HG02840 (cell line): ENCODE measurements around the gene PPIL6.
"Not testable (repeated sequence)": the region's sequence is repeated elsewhere in the genome, so short reads cannot be mapped to it uniquely, and the experiment has no call there.

ENCODE experiments used
- ATAC-seq: cut with Tn5 transposase; IDR thresholded peaks from one replicate; pipeline ENCODE4 v1.9.1; 2021; ENCODE audit warnings: mild to moderate bottlenecking, moderate library complexity, moderate number of reproducible peaks; ENCODE audit not compliant: unreplicated experiment, low FRiP score

Gene PPIL6

DNA sequence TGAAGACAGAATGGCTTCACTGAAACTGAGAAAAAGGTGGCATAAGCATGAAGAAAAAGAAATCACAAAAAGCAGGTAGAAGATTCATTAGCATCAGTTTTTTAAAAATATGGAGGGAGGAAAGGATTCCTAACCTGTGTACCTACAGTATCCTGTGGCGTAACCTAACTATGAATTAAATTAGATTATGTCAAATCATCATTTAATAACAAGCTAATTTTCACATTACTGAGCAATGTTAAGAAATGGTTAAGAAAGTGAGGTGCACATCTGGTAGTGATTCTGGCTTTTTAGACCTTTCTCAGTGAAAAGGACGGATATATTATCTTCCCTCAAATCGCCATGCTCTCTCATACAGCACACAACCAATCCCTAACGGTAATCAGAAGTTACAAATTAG, 70.7 kb downstream of the PPIL6 start:
- no peak for ATAC-seq

DNA sequence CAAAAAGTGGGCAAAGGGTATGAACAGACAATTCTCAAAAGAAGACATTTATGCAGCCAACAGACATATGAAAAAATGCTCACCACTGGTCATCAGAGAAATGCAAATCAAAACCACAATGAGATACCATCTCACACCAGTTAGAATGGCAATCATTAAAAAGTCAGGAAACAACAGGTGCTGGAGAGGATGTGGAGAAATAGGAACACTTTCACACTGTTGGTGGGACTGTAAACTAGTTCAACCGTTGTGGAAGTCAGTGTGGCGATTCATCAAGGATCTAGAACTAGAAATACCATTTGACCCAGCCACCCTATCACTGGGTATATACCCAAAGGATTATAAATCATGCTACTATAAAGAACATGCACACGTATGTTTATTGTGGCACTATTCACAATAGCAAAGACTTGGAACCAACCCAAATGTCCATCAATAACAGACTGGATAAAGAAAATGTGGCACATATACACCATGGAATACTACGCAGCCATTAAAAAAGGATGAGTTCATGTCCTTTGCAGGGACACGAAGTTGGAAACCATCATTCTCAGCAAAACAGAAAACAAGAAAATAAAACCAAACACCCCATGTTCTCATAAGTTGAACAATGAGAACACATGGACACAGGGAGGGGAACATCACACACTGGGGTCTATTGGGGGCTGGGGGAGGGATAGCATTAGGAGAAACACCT, 75.9 kb downstream of the PPIL6 start:
- not testable (repeated sequence) for ATAC-seq

DNA sequence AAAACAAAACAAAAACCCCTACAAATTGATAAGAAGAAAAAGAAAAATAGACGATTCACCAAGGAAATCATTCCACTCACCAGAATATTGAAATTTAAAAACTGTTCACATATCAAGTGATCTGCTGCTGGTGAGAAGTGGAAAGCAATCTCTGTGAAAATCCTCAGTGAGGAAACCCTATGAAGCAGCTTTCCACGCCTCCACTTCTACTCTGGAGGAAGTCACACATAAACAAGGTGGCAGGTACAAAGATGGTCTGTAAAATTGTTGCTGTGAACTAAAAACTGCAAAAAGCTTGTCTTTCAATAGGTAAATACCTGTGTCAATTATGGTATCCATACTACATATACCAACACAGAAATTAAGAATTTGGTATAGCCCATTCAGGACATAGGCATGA, 76.7 kb downstream of the PPIL6 start:
- no peak for ATAC-seq

DNA sequence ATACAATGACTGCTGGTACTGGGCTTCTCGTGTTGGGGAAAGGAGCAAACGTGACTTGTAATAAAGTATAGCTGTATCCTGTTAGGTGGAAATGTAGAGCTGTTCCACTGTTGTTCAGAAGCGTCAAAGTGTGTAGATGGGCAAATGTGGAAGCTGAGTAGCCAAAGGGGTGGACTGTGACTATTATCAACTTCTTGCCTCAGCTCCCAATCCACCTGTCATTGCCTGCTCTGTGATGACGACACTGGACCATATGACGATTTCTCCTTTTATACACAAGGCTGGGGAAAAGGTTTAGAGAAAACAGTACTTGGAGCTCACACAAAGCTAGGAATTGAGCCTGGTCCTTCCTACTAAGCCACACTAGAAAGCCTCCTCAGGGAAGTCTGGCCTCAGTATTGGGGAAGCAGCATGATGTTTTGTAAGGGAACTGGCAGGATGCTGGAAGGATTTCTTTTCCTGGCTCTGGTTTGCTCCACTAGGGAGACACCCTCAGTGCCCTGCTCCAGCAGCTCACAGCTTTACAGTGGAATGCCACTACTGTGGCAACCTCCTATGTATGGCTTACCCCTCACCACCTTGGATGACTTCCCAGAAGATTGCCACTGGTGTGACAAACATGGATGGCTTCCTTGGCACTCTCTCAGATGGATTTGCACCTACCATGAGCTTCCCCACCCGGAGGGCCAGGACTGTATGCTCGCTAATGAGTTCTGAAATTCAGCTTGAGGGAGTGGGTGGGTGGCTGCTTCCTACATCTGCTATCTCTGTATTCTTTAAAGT, 78.1 kb downstream of the PPIL6 start:
- no peak for ATAC-seq

DNA sequence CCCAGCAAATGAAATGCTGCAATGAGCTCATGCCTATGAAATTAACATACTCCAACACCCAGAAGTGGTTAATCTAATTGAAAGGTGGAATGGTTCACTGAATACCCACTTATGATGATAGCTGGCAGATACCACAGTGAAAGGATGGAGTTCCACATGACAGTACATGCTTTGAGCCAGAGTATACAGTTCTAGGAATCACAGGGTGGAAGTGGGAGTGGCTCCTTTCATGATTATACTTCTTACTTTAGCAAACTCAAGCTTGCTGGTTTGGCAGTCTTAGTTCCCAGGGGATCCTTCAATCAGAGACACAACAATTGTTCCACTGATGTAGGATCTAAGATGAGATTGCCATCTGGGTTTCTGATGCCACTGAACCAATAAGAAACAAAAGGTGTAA, 79.6 kb downstream of the PPIL6 start:
- no peak for ATAC-seq

DNA sequence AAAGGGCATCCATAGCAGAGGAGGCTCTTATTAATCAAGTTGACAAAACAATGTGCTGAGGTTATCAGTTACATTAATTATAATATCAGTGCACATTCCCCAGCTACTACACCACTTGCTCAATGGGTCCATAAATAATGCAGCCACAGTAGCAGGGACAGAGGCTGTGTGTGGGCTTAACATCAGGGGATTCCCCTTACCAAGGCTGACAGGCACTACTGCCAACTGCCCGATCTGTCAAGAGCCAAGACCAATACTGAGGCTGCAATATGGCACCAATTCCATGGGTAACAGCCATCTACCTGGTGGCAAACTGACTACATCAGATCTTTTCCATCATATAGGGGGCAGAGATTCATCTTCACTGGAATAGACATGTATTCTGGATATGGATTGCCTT, 80.1 kb downstream of the PPIL6 start:
- ATAC-seq = no peak

DNA sequence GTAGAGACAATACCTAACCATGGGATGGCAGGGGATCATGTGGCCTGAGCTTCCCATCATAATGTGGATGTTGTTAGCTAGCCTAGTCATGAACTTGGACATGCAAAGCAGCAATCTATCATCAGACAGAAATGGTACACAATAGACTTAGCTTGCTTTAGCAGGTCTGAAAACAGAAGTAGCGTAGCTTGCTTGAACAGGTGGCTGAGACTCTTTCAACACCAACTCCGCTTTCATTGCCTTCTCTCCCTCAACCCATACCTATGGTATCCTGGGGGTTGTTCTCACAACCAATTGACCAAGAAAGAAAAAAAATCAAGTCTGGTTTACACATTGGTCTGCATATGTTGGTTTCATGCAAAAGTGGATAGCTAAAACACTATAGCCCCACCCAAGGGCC, 81.2 kb downstream of the PPIL6 start:
- no peak for ATAC-seq

DNA sequence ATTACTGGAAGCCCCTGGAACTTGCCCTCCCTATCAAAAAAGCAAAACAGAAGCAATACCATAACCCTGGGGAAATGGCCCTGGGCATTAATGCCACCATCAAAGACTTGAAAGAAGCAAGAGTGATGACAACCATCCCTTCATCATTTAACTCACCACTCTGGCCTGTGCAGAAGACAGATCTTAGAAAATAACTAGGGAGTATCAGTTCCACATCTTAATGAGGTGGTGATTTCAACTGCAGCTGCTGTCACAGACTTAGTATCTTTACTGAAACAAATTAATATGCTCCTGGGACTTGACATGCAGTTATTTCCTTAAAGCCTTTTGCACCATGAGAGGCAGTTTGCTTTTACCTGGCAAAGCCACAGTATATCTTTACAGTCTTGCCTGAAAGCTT, 82.2 kb downstream of the PPIL6 start:
- no peak for ATAC-seq

DNA sequence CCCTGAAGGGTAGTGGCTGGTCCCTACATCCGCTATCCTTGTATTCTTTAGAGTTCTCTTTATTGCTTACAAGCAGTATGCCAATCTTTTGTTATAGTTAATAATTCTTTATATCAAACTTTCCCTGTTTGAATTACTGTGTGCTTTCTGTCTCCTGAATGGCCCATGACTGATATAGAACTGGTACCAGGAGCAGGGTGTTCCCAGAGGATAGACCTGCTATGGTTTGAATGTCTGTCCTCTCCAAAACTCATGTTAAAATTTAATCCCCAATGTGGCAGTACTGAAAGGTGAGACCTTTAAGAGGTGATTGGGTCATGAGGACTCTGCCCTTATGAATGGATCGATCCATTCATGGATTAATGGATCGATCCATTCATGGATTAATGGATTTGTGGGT, 84.2 kb downstream of the PPIL6 start:
- ATAC-seq = no peak

DNA sequence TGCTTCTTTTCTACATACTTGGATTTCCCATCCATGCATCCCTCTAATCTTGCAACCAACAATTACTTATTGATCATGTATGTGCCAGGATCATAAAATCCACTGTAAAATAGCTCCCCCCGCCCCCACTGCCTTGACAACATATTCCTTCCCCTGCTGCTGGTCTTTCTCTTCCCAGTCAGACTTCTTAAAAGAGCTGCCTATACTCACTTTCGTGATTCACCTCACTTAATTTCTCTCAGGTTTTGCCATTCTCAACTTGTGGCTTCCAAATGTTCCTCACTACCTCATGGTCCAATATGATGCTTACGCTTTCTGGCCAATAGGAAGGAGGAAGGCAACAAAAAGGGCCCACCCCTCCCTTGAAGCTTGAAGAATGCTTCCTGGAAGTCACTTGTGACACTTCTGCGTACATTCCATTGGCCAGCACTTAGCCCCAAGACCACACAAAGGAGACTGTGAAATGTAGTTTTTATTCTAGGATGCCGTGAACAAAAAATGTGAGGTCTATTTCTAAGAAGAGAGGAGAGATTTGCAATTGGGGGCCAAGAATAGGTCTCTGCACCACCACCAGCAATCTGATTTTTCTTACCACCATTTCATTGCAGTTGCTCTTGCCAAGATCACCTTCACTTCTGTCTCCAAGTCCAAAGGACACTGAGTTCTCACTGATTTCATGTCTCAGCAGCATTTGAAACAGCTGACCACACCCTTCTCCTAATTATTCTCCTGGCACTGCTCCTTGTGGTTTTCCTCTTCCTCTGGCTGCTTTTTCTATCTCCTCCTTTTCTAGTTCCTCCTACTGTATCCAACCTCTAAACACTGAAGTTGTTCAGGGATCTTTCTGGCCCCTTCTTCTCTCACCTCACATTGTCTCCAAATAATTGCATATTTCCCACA, 88.9 kb downstream of the PPIL6 start:
- no peak for ATAC-seq

DNA sequence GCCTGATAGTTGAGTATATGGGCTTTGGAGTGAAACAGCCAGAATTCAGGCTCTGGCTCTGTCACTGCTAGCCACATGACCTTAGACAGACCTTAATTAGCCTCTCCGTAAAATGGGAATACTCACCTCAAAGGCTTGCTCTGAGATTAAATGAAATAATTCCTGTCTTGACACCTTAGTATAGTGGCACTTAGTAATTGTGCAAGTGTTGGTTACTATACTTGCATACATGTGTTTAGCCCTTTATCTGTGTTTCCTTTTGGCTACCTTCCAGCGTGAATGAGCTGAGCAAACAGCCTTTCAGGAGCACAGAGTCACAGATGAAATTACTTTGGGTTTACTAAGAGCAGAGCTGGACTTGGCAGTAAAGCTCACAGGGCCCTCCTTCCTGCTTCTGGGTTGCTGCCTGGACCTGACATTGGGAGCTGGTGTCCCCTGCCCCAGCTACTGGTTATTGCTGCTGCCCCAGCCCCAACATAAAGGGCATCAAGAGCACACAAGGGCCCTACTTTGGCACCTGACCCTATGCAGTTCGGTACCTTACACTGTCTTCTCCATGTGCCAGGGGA, 90.9 kb downstream of the PPIL6 start:
- ATAC-seq = no peak

DNA sequence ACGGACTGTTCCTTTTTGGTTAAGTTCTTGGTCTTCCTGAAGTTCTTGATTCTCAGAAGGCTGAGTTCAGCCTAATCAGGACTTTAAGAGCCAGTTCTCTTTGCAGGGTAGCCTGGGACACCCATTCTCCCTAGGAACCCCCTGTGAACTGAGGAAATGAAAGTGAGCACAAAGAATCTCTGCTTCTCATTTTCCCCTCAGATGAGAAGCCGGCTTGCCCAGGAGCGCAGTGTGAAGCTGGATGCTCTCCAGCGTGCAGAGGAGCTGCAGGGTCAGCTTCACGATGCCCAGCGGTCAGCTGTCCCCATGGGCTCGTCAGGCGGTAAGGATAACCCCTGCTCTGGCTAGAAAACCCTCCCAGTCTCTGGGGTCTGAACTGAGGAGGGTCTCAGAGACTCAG, 92.2 kb downstream of the PPIL6 start:
- no peak for ATAC-seq

DNA sequence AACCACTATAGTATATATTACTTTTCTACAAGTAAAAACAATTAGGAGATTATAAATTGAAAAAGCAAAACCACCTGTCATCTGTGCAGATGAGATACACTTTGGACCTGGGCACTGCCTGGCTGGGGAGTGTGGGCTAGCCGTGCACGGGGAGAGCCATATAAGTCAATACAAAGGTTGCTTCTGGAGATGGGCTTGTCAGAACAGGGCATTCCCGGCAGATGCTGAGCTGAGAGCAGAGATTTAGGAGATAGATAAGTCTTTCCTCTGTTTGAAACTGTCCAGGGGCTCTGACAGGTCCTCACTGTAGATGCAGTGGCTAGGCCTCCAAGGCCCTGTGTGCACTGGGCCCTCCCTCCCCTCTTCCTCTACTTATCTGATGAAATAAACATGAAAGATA, 92.6 kb downstream of the PPIL6 start:
- ATAC-seq = no peak

DNA sequence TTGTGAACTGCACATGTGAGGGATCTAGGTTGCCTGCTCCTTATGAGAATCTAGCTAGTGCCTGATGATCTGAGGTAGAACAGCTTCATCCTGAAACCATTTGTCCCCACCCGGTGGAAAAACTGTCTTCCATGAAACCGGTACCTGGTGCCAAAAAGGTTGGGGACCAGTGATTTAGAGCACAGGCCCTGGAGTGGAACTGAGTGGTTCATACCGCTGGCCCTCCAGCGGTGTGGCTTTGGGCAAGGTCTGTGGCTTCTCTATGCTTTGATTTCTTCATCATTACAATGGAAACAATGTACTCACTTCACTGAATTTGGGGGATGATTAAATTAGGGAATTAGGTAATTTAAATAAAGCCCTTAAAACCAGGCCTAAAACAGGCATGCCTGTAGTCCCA, 94.4 kb downstream of the PPIL6 start:
- no peak for ATAC-seq

DNA sequence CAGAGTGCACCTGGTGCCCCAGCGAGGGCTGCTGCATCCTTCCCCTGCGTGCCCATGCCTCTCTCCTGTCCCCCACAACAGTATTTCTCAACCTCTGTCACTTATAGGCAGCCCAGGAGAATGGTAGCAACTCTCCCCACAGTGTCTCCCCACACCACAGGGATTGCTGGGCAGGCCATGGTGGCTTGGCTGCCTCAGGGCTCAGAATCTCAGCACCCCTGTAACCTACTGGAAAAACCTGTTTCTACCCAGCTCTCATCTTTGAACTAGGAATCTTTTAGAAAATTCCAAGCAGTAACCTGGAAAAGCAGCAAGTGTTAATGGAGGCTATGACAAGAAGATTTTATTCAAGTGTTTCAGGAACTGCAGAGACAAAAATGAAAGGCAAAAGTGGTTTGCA, 96.2 kb downstream of the PPIL6 start:
- no peak for ATAC-seq

DNA sequence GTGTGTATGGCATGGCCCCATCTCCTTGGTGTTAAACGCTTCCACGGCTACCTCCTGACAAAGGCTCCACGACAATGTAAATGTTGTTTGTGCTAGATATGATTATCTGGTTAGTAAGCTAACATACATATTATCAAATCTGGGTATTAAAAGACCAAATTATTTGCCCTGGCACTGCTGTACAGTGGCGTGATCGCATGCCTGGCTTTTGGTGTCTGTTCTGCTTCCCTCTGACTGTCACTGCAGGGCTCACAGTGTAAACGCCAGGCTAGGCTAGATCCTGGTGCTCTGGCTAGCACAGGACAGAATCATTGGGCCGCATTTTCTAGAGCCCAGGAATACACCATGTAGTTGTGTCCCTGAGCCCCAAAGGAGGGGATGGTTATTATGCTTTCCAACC, 96.9 kb downstream of the PPIL6 start:
- ATAC-seq = no peak

DNA sequence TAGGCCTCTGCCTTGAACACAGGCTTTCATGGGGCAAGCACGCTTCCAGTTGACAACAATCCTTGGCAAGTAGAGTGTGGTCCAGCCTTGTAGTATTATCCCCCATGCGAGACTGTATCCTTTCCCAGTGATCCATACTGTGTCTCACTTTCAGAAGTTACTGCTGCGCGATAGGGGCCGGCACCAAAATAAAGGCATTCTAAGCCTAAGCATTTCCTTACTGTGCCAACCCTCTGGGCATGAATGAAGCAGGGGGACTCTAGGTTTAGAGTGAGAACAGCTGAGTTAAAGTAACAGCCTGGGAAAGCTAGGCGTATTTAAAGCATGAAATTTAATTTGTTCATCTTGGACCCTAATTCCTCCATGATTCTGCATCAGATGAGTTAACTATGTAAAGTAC, 97.5 kb downstream of the PPIL6 start:
- ATAC-seq = no peak

DNA sequence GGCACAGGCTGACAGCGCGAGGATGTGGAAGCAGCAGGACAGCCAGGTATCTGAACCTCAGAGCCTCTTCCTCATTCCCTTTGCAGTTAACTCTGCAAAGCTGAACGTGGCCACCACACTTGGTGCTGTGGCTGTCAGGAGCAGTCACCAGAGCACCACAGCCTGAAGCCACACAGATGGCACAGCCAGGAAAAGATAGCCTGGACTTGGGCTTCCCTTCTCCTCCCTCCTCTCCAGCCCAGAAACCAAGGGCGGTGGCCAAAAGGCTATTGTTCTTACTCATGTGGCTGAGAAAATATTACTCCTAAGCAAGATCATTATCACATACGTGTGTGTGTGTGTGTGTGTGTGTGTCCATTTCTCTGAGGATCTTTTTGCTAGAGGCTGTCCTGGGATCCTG, 97.9 kb downstream of the PPIL6 start:
- no peak for ATAC-seq

DNA sequence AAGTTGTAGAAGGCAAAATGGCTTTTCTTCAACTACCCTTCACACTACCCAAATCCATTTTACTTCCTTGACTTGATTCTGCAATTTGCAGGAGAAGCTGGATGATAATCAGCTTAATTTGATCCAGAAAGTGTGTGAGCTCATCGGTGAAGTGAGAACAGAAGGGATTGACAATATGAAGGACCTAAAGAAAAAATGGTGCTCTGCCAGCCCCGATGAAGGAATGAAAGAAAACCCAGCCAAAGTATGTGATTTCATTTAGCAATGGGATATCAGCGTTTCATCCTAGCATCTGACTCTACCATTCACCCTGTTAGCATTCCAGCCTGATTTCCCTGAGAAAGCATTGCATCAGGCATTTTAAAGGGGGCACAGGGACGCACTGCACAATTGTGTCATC, 99.6 kb downstream of the PPIL6 start:
- ATAC-seq = no peak
